Caco-2 (cell line): ENCODE measurements around the gene PDXDC1. TPM values are rescaled to one million over a fixed set of nuclear protein-coding genes. Genes with fewer than 3 reads are reported as not detected.
"Not testable (repeated sequence)": the region's sequence is repeated elsewhere in the genome, so short reads cannot be mapped to it uniquely, and the experiment has no call there.

Experiments
- BruUV-seq: library from RNA; stranded (reverse); fragments of 400-500 nt; replicated peaks from 2 replicates; lab custom pipeline; 2021; lab: Mats Ljungman, UMichigan
- CTCF ChIA-PET: fragments of 300-600 bp; sonication (Branson Sonifier 250); formaldehyde crosslinking; loops from one replicate; lab custom pipeline; 2022; ENCODE audit warnings: antibody characterized with exemption; lab: Charles Lee
- POLR2A ChIA-PET: fragments of 300-600 bp; sonication (Branson Sonifier 250); formaldehyde crosslinking; loops from one replicate; lab custom pipeline; 2022; ENCODE audit warnings: antibody characterized with exemption; lab: Charles Lee
- DNase-seq, 2 experiments: peaks; one replicate each; pipeline versions ENCODE4 v3.0.0 to v3.0.0-alpha.2; 2020 to 2022
- H3K27me3 ChIP-seq: replicated peaks from 2 replicates; pipeline ENCODE4 v1.6.0; 2011; ENCODE audit warnings: low read length; ENCODE audit not compliant: control insufficient read depth, insufficient read depth
- H3K36me3 ChIP-seq: 2 replicates; pipeline ENCODE4 v1.5.1; 2011; ENCODE audit warnings: low read length; ENCODE audit not compliant: control insufficient read depth, insufficient read depth
- H3K4me1 ChIP-seq: fragments of 250-450 bp; sonication (Bioruptor Pico); 2 replicates; pipeline ENCODE4 v1.5.1; 2020; ENCODE audit warnings: mild to moderate bottlenecking
- H3K4me3 ChIP-seq: 2 replicates; pipeline ENCODE4 v1.5.1; 2011; ENCODE audit warnings: low read depth, mild to moderate bottlenecking, control low read depth, low read length
- H3K9me3 ChIP-seq: fragments of 250-450 bp; sonication (Bioruptor Pico); 2 replicates; pipeline ENCODE4 v1.5.1; 2020; ENCODE audit warnings: mild to moderate bottlenecking, moderate library complexity
- H3K27ac Mint-ChIP-seq: one replicate; pipeline ENCODE4 v1.8.0; 2022; ENCODE audit warnings: mixed read lengths; ENCODE audit not compliant: unreplicated experiment
- H3K27me3 Mint-ChIP-seq: one replicate; pipeline ENCODE4 v1.8.0; 2022; ENCODE audit warnings: mixed read lengths; ENCODE audit not compliant: insufficient read depth, unreplicated experiment
- H3K36me3 Mint-ChIP-seq: one replicate; pipeline ENCODE4 v1.8.0; 2022; ENCODE audit warnings: mild to moderate bottlenecking, mixed read lengths; ENCODE audit not compliant: insufficient read depth, unreplicated experiment
- H3K4me1 Mint-ChIP-seq: one replicate; pipeline ENCODE4 v1.8.0; 2022; ENCODE audit warnings: low read depth, mixed read lengths; ENCODE audit not compliant: unreplicated experiment
- H3K4me3 Mint-ChIP-seq: one replicate; pipeline ENCODE4 v1.8.0; 2022; ENCODE audit warnings: mild to moderate bottlenecking, moderate library complexity, mixed read lengths; ENCODE audit not compliant: unreplicated experiment
- H3K9me3 Mint-ChIP-seq: one replicate; pipeline ENCODE4 v1.8.0; 2022; ENCODE audit warnings: mixed read lengths; ENCODE audit not compliant: unreplicated experiment
- CTCF ChIP-seq, 2 experiments: fragments of 200-600 bp in 1 of 2; IDR thresholded peaks; 1 replicate in 1 of 2; 2 replicates in 1 of 2; pipeline versions ENCODE4 v1.5.1 to v1.8.0; 2011 to 2022; ENCODE audit warnings: antibody characterized with exemption in 1 of 2, control low read depth in 1 of 2, inconsistent platforms in 1 of 2, low read depth in 1 of 2, low read length in 1 of 2, mild to moderate bottlenecking in 1 of 2, moderate library complexity in 1 of 2; ENCODE audit not compliant: insufficient read depth in 1 of 2, severe bottlenecking in 1 of 2, unreplicated experiment in 1 of 2
- intact Hi-C: fragments of 100-400 bp; cut with micrococcal nuclease; formaldehyde crosslinking; loops from one replicate; pipeline ENCODE4 v1.10.0; 2022; ENCODE audit not compliant: unreplicated experiment
- total RNA-seq: library from RNA; stranded (reverse); gene quantifications from 2 replicates; pipeline ENCODE4 v1.2.3, GENCODE V29; 2022

The PDXDC1 gene
- total RNA-seq, 1 experiment from 2014 or later = 139 TPM

DNA sequence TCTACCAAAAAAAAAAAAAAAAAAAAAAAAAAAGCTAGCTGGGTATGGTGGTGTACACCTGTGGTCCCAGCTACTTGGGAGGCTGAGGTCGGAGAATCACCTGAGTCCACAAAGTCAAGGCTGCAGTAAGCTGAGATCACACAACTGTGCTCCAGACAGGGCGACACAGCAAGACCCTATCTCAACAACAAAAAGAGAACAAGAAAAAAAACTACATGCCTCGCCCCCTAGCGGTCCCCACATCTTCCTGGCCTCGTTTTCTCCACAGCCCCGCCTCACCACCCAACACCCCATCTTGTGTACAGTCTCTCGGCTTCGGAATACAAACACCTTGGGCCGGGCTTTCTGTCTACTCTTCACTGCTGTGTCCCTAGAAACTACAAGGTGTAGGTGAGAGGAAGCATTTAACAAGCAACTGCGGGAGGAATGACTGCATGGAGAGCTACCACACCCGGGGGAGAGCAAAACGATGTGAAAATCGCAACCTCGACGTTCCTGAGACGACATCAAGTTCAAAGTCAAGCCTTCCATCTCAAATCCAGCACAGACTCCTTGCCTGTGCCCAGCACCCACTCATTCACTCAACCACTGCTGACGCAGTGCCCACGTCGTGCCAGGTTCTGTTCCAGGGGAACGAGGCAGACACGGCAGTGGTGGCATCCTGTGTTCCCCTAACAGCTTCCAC, 72.0 kb downstream of the PDXDC1 start:
- intact Hi-C loops = no loop called here
- no peaks in the 10 kb centered on the region for H3K9me3 ChIP-seq
- DNase-seq = no peak
- no peaks in the 10 kb centered on the region for H3K4me1 ChIP-seq
- ChIA-PET POLR2A (no interaction called here), CTCF (no interaction called here)
- no peak overlapping the region for H3K4me3 Mint-ChIP-seq
- no peaks in the 10 kb centered on the region for H3K36me3 ChIP-seq
- no peaks in the 10 kb centered on the region for H3K4me1 Mint-ChIP-seq
- no peak overlapping the region for H3K27ac Mint-ChIP-seq
- H3K27me3 Mint-ChIP-seq = no peaks in the 10 kb centered on the region
- BruUV-seq = no TSS peak
- no peak overlapping the region for H3K4me3 ChIP-seq
- H3K27me3 ChIP-seq = no peaks in the 10 kb centered on the region
- H3K9me3 Mint-ChIP-seq = no peaks in the 10 kb centered on the region
- H3K36me3 Mint-ChIP-seq = peaks cover 30% of the 10 kb centered on the region
- TF ChIP-seq CTCF (IDR thresholded peaks at IDR 0.05; ENCODE audit: insufficient read depth in 1 of 2, low read depth in 1 of 2, low read length in 1 of 2, severe bottlenecking in 1 of 2, unreplicated experiment in 1 of 2) = no peak

- Mint-ChIP-seq H3K27ac (no peak overlapping the region), H3K36me3 (peaks cover 19% of the 10 kb centered on the region), H3K9me3 (no peaks in the 10 kb centered on the region), H3K4me1 (peaks cover 6% of the 10 kb centered on the region), H3K27me3 (no peaks in the 10 kb centered on the region), H3K4me3 (no peak overlapping the region)
- H3K4me1 ChIP-seq = no peaks in the 10 kb centered on the region
- ChIA-PET POLR2A (no interaction called here), CTCF (no interaction called here)
- no peaks in the 10 kb centered on the region for H3K36me3 ChIP-seq
- DNase-seq = no peak
- TF ChIP-seq CTCF (IDR thresholded peaks at IDR 0.05; ENCODE audit: insufficient read depth in 1 of 2, low read depth in 1 of 2, low read length in 1 of 2, severe bottlenecking in 1 of 2, unreplicated experiment in 1 of 2) = no peak
- intact Hi-C loops = no loop called here
- no peaks in the 10 kb centered on the region for H3K27me3 ChIP-seq
- no peak overlapping the region for H3K4me3 ChIP-seq
- no TSS peak for BruUV-seq
- no peaks in the 10 kb centered on the region for H3K9me3 ChIP-seq
These were observed 74.9 kb downstream of the PDXDC1 start for GRCh38 chr16:15049581-15050180.

DNA sequence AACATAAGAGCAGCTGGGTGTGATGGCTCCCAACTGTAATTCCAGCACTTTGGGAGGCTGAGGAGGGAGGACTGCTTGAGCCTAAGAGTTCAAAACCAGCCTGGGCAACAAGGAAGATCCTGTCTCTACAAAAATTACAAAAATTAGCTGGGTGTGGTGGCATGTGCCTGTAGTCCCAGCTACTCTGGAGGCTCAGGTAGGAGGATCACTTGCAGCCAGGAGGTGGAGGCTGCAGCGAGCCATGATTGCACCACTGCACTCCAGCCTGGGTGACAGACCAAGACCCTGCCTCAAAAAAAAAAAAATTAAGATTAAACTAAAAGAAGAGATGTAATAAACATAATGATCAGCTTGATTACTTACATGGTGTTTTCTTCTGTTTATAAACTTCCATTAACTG, 75.6 kb downstream of the PDXDC1 start:
- CTCF ChIA-PET, POLR2A ChIA-PET, DNase-seq, H3K9me3 ChIP-seq, H3K4me3 Mint-ChIP-seq, H3K27ac Mint-ChIP-seq, H3K4me3 ChIP-seq, H3K4me1 Mint-ChIP-seq, H3K27me3 Mint-ChIP-seq, H3K27me3 ChIP-seq, H3K4me1 ChIP-seq, intact Hi-C loops, H3K36me3 ChIP-seq, BruUV-seq, H3K9me3 Mint-ChIP-seq: not testable (repeated sequence)
- H3K36me3 Mint-ChIP-seq = peaks cover 14% of the 10 kb centered on the region
